Activated CD8-positive, alpha-beta memory T cell treated with anti-CD3 and anti-CD28 coated beads, Interleukin-2, amount 50 U/mL, for 1 hour (primary cell): Measurements from ENCODE around the gene CAPN1.
A peak's percentile ranks its signal among the peaks of the same experiment; 100 is the strongest.
"Not testable (repeated sequence)": the region's sequence is repeated elsewhere in the genome, so short reads cannot be mapped to it uniquely, and the experiment has no call there.

Experiments
- DNase-seq: peaks from one replicate; pipeline ENCODE4 v3.0.0-alpha.2; 2020; ENCODE audit errors: extremely low read depth

CAPN1 gene

DNA sequence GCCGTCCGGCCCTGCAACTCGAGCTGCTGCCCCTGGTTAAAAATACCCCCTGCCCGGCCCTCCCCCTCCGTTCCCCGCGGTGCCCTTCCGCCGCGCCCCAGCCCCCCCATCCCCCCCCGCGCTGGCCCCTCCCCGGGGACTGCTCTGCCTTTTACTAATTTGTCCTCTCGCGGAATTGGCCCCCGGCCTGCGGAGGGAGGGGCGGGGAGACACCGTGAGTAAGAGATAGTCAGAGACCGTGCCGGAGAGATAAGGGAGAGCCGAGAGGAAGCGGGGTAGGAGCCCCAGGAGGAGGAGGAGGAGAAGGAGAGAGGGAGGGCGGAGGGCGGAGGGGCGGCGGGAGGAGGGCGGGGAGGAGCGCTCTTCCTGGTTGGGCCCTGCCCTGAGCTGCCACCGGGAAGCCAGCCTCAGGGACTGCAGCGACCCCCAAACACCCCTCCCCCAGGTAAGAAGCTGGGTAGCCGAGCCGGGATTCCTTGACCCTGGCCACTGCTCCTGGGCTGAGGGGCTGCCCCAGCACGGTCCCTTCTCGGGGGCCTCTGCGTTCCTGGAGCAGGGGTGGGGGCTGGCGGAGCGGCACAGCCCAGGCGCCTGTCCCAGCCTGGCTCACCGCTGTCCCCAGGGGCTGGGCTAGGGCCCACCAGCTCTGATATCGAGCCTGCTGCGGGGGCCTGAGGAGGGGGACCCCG lies at the start of gene CAPN1:
CAPN1 (plus strand) TSS at position 360 of the 689 bp plus-strand sequence. CDS start 774 bp downstream, outside the sequence.
- peak; percentile 16 for DNase-seq

DNA sequence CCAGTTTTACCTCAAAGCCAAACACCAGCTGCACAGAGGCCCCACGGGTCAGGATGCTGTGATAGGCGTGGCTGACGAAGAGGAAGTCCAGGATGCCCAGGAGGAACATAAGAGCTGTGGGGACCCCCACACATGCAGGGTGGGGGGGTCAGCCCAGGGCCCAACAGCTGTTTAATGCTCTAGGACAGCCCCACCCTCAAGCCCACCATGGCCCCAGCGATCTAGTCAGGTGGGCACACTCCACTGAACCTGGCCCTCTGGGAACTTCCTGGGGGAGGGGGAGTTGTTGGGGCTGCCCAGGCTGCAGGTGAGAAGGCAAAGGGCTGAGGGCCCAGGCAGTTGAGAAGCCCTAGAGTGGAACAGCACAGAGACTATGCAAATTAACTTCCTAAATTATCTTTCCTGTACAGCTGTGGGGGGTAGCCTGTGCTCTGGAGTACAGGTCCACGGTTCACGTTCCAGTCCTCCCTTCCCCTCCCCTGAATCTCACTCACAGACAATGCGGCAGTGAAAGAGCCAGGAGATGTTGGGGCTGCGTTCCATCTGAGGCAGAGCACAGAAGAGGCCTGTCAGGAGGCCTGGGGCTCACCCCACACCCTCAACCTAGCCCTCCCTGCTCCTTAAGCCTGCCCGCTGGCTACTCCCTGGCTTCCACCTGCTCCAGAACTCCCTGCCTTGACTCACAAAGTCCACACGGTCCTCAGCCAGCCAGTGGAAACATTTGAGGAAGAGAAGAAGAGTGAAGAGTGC lies 49.3 kb upstream of the CAPN1 start:
- no peak for DNase-seq

DNA sequence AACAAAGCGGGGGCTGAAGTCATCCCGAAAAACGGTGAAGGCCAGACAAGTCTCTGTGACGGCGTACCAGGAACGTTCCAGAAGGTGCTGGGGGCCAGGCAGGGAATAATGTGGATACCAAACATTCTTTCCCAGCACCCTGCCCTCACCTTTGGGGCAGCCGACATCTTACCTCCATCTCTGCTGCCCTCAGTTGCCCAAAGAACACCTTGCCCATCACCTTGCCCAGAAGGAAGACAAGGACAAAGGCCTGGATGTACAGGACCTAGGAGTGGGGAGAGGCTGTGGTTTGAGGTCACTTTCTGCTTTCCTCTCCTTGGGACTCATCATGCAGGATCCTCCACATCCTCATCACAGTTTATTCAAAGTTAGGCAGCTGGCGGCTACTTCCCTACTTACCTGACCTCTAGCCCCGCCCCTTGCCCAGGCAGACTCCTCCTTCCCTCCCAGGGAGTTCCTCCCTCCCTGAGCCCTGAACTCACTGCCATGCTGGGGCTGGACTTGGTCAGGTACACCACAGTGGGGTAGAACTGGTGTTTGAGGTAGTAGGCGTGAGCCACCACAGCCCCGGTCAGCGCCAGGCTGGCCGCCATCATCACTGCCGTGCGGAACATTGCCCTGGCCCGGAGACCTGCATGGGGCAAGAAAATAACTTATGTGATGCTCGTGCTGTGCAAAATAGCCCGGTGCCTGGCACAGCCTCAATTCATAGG lies 48.6 kb upstream of the CAPN1 start:
- no peak for DNase-seq

GRCh38 chr11:65133724-65134123 lies 48.0 kb upstream of the CAPN1 start:
- no peak for DNase-seq

DNA sequence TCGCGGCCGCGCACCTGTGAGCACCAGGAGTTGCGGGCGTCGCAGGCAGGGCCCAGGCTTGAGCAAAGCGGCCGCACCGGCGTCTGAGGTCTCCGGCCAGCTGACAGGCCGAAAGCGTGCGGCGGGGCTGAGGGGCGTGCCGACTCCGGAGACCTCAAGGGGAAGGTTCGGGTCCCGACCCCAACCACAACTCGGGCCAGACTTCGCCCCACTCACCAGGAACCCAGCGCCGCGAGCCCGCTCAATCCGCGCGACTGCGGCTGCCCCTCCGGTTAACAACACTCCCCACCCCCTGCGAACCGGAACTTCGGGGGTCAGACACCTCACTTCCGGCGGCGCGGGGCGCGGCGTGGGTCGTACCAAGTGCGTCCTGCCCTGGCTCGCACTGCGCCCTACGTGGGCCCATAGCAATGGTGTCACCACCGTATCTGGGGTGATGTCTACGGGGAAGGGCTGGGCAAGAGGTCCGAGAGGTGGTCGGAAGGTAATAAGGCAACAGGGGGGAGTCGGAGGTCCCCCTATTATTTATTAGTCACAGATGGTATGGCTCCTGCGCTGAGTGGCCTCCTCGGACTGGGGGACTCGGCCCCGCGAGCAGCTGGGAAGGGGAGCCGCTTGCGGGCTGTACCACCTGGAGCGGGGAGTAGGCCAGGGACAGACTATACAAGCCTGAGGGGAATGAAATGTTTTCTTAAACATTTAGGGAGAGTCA lies 47.3 kb upstream of the CAPN1 start, which contains the start of gene SYVN1:
SYVN1 (minus strand) TSS at position 280 of the 712 bp plus-strand sequence. CDS start 918 bp downstream, outside the sequence.
- peak; percentile 76 for DNase-seq

GRCh38 chr11:65134952-65135632 lies 46.6 kb upstream of the CAPN1 start:
- peak; percentile 66 for DNase-seq

DNA sequence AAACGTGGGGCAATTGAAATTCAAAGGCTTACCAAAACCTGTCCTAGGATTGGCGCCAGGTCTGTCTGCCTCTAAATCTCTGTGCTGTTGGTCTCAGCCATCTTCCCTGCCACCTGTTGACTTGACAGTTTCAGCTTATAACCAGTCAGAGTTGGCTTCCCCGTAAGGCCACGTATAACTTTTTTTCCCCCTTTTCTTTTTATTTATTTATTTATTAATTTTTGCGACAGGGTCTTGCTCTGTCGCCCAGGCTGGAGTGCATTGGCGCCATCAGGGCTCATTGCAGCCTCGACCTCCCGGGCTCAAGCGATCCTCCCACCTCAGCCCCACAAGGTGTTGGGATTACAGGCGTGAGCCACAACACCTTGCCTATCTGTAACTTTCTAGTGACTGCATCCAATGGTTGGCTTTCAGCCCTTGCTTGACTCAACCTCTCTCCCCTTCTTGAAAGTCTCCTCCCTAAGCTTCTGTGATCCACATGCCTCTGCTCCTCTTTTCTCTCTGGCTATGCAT lies 46.0 kb upstream of the CAPN1 start:
- DNase-seq: no peak

DNA sequence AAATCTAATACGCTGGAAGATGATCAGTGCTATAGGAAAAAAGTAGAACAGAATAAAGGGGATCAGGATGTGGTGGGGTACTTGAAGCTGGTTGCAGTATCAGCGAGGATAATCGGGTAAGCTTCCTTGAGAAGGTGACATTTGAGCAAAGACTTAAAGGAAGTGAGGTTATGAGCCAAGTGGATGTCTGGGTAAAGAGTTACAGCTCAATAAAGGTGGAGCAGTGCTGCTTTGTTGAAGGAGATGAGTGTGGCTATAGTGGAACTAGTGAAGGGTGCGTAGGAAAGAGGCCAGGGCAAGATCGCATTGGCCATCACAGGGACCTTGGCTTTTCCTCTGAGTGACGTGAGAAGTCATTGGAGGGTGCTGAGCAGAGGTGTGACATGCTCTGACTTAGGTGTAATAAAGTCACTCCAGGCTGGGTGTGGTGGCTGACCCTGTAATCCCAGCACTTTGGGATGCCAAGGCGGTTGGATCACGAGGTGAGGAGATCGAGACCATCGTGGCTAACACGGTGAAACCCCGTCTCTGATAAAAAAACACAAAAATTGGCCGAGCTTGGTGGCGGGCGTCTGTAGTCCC lies 45.1 kb upstream of the CAPN1 start:
- DNase-seq: no peak

- DNase-seq: no peak
These were observed 39.7 kb upstream of the CAPN1 start for GRCh38 chr11:65141896-65142494.

- DNase-seq: no peak
These were observed 34.2 kb upstream of the CAPN1 start for GRCh38 chr11:65147352-65148075.

DNA sequence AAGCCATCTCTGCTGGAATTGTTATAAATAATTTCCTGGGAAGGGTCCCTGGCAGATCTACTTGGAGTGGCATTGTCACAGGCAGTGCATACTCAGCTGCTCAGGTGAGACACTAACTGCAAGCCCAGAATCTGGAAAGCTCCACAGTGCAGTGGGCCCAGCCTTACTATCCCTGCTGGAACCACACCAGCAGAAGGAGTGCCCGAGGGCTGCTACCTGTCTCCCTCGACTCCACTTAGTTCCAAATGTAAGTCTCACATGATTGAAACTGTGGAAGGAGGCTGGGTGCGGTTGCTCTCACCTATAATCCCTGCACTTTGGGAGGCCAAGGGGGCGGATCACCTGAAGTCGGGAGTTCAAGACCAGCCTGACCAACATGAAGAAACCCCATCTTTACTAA lies 33.1 kb upstream of the CAPN1 start:
- DNase-seq: no peak

- not testable (repeated sequence) for DNase-seq
These were observed 31.6 kb upstream of the CAPN1 start for GRCh38 chr11:65150131-65150508.

GRCh38 chr11:65150509-65151299 lies 31.0 kb upstream of the CAPN1 start:
- no peak for DNase-seq

- DNase-seq: no peak
These were observed 30.3 kb upstream of the CAPN1 start for GRCh38 chr11:65151331-65151899.

DNA sequence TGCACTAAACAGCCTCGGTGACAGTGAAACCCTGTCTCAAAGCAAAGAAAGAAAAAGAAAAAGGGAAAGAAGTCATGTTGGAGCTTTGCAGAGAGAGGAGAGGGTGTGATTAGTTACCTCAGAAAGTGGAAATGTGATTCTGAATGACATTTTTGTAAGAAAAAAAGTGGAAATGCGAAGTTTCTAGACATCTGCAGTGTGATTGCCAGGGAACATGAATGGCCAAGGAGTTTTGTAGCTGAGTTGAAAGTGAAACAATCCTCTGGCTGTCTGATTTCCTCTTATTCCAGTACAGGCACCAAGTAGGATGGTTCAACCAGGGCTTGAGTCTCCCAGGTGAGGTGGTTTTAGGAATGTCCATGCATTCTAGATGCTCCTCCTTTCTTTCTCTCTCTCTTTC lies 29.6 kb upstream of the CAPN1 start:
- DNase-seq: no peak

GRCh38 chr11:65156256-65156655 lies 25.5 kb upstream of the CAPN1 start:
- no peak for DNase-seq

DNA sequence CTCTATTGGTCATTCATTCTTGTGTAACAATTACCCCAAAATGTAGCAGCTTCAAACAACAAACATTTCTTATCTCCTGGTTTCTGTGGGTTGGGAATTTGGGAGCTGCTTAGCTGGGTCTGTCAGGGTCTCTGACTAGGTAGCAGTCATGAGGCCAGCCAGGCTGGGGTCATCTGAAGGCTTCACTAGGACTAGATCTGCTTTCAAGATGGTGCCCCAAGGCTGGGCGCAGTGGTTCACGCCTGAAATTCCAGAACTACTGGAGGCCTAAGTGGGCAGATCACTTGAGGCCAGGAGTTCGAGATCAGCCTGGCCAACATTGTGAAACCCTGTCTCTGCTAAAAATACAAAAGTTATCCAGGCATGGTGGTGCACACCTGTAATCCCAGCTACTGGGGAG lies 24.8 kb upstream of the CAPN1 start:
- no peak for DNase-seq

DNA sequence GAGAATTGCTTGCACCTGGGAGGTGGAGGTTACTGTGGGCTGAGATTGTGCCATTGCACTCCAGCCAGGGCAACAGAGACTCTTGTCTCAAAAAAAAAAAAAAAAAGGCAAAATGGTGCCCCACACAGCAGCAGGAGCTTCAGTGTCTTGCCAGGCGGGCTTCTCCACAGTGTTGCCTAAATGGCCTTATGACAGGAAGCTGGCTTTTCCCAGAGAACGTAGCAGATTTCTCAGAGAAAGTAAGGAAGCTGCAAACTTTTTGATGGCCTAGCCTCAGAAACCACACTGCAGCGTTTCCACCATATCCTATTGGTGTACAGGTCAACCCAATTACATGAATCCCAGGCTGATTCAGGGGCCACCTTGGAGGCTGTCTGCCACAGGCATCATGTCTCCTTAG lies 24.4 kb upstream of the CAPN1 start:
- DNase-seq: no peak

DNA sequence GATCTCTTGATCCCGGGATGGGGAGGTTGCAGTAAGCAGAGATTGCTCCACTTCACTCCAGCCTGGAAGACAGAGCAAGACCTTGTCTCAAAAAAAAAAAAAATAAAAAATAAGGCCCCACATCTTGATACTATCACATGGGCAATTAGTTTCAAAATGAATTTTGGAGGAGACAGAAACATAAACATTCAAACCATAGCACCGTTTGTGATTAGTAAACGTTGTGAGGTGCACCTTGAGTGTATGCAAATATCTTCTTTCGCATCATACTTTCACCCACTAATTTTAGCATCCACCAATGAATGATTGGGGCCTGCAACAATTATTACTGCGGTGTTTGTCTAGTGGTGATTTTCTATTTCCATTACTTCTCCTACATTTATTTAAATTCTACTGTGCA lies 22.7 kb upstream of the CAPN1 start:
- no peak for DNase-seq
